ENCODE data around the gene CHMP2B.

CHMP2B gene

DNA sequence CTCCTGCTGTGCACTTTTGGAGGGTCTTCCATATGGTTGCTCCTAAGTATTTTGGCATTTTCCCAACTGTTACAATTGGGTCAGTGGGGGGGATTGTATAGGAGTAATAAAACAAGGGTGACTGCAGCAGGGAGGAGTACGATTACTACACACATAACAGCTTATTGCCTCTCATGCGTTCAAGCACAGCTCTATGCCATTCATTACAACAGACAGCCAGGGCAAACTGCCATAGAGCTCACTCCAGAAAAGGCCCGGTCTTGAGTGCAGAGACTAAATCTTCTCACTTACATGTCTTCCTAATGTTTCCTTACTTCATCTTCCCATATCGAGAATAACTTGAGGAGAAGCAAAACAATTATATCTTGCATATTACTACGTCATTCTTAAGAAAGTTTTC is 1.4 kb upstream of the CHMP2B start:
- TF ChIP-seq, protein P1, sequence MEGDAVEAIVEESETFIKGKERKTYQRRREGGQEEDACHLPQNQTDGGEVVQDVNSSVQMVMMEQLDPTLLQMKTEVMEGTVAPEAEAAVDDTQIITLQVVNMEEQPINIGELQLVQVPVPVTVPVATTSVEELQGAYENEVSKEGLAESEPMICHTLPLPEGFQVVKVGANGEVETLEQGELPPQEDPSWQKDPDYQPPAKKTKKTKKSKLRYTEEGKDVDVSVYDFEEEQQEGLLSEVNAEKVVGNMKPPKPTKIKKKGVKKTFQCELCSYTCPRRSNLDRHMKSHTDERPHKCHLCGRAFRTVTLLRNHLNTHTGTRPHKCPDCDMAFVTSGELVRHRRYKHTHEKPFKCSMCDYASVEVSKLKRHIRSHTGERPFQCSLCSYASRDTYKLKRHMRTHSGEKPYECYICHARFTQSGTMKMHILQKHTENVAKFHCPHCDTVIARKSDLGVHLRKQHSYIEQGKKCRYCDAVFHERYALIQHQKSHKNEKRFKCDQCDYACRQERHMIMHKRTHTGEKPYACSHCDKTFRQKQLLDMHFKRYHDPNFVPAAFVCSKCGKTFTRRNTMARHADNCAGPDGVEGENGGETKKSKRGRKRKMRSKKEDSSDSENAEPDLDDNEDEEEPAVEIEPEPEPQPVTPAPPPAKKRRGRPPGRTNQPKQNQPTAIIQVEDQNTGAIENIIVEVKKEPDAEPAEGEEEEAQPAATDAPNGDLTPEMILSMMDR (IDR thresholded peaks at IDR 0.05; ENCODE audit: insufficient read depth, low read depth, low read length, missing control alignments) = no peak
- DNase-seq (ENCODE audit: low read depth) = no peak
- no peak overlapping the region for H3K4me3 ChIP-seq (ENCODE audit: low read depth, low read length)

DNA sequence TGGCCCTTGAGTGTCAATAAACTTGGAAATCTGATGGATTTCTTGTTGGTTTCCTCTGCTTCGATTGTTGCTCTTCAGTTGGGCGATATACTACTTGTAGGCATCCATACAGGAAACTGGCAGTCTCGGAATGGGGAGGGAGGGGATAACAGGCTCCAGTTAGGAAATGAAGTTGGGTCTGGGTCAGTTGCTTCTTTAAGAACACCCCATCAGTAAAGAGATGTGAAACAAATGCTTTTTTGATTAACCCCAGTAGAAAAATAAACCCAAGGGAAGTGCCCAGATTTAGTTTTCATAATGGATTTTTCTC is 681 bp downstream of the CHMP2B start:
- no peak for DNase-seq (ENCODE audit: low read depth)
- TF ChIP-seq, protein P1 (IDR thresholded peaks at IDR 0.05; ENCODE audit: insufficient read depth, low read depth, low read length, missing control alignments) = no peak
- peak overlapping the region; percentile 77 for H3K4me3 ChIP-seq (ENCODE audit: low read depth, low read length)

DNA sequence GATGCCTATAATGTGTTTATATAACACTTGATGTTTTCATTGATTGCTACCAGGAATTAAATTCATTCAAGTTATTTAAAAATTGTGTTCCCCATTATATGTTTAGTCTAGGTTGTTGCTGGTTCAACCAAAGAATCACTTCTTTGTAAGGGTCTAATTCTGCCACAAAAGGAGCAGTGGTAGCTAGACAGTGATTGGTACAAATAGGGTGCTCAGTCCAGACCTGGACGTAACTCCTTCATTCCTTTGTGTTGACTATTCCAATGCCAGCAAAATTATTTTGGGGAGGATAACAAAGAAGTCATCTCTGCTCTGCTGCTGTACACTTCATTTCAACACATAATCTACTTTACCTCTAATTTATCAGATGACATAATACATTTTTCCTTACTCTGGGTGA is 1.2 kb downstream of the CHMP2B start:
- no peak for DNase-seq (ENCODE audit: low read depth)

DNA sequence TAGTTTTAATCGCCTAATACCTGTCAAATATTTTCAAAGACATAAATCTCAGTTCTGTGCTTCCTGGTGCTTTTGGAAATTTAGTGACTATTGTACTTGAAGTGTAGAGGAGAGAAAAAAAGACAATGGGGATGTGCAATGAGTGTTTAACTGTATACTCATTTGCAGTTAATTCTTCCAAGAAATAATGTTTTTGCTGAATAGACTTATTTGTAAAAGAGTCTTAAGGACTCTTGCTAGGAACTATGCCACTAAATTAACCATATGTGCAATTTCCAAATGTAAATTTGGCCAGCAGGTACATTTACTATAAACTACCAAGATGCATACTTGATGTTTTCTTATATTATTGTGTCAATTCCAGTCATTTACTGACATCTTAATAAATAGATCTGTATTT is 2.0 kb downstream of the CHMP2B start:
- no peak overlapping the region for H3K4me3 ChIP-seq (ENCODE audit: low read depth, low read length)
- DNase-seq (ENCODE audit: low read depth) = no peak
- TF ChIP-seq, protein P1 (IDR thresholded peaks at IDR 0.05; ENCODE audit: insufficient read depth, low read depth, low read length, missing control alignments) = no peak

More for the DNA sequence above, 1.2 kb downstream of the CHMP2B start:
- H3K4me3 ChIP-seq (ENCODE audit: low read depth, low read length) = peak overlapping the region; percentile 77
- TF ChIP-seq, protein P1 (IDR thresholded peaks at IDR 0.05; ENCODE audit: insufficient read depth, low read depth, low read length, missing control alignments) = no peak

DNA sequence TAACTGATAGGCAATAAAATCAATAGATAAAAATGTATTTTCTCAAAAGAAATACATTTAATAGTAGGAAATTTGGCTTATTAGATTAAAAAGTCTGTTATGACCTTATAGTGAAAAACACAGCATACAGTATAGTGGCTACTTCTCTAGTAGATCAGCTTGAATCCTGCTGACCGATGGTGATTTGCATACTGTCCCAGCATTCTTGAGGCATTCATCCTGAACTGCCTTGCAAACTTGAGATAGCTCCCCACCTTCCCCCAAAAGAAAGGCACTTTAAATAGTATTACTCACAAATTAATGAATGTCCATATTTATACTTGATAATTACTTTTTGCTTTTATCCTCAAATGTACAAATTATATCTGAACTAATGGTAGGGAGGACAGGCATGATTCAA is 6.7 kb downstream of the CHMP2B start:
- TF ChIP-seq, protein P1 (IDR thresholded peaks at IDR 0.05; ENCODE audit: insufficient read depth, low read depth, low read length, missing control alignments) = no peak
- DNase-seq (ENCODE audit: low read depth) = no peak
- H3K4me3 ChIP-seq (ENCODE audit: low read depth, low read length) = no peak overlapping the region

DNA sequence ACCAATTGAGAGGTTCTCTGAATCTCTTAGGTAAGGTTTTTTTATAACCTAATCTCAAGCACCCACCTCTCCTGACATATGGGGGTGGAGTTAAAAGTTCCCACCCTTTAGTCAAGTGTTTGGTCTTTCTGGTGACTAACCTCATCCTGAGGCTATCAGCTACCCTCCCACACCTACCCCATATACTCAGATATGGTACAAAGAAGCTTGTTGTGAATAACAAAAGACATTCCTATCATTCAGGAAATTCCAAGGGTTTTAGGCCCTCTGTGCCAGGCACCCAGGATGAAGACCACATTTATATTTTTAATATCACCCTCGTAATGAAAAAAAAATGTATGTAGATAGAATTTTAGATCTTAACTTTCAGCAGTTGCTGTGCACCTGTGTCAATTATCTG is 9.0 kb downstream of the CHMP2B start:
- H3K4me3 ChIP-seq (ENCODE audit: low read depth, low read length) = no peak overlapping the region
- TF ChIP-seq, protein P1 (IDR thresholded peaks at IDR 0.05; ENCODE audit: insufficient read depth, low read depth, low read length, missing control alignments) = no peak
- DNase-seq (ENCODE audit: low read depth) = no peak

DNA sequence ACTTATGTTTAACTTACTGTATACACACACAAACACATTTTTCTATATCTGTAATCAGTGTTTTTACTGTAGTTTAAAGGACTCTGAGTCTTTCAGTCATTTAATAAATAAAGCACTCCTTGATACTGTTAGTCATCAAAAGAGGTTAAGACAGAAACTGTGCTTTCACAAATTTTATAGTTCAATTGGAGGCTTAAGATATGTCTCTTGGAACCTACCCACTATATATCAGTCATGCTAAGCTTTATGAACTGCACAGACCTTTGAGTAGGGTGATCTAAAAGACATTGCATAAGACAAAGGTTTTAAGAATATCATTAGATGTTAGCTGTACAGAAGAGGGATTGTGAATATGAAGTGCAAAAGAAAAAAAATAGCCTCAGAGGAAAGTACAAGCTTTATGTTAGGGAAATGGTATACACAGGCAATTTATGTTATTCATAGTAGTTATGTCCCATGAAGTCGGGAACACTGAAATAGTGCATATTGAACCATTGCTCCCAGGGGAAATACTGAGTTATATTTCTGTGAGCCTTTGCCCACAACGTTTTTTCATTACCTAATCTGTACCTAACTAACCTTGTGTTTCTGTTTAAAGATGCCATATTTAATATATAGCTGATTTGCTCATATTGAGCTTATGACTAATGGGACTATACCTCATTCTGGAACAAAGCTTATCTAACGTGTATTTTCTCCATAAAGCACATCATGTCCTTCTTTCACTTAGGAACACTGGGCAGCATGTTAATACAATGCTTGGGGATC is 19.7 kb downstream of the CHMP2B start:
- H3K4me3 ChIP-seq (ENCODE audit: low read depth, low read length) = no peak overlapping the region
- DNase-seq (ENCODE audit: low read depth) = no peak
- TF ChIP-seq, protein P1 (IDR thresholded peaks at IDR 0.05; ENCODE audit: insufficient read depth, low read depth, low read length, missing control alignments) = no peak
